ENCODE measurements around the gene GNG13.
A peak's percentile ranks its signal among the peaks of the same experiment; 100 is the strongest.
"Not testable (repeated sequence)": the region's sequence is repeated elsewhere in the genome, so short reads cannot be mapped to it uniquely, and the experiment has no call there.

The GNG13 gene

GRCh38 chr16:760065-760464 lies 40.5 kb downstream of the GNG13 start:
- DNase-seq = no peak

GRCh38 chr16:759110-759910 lies 41.2 kb downstream of the GNG13 start:
- no peak for DNase-seq

- no peak for DNase-seq
These were observed 44.1 kb downstream of the GNG13 start for GRCh38 chr16:756428-756827.

GRCh38 chr16:754656-755055 lies 45.9 kb downstream of the GNG13 start:
- DNase-seq = no peak

GRCh38 chr16:754121-754607 lies 46.4 kb downstream of the GNG13 start:
- not testable (repeated sequence) for DNase-seq

- peak; percentile 45 for DNase-seq
These were observed 48.6 kb downstream of the GNG13 start for GRCh38 chr16:752007-752312.

- DNase-seq = peak; percentile 45
These were observed 49.2 kb downstream of the GNG13 start for GRCh38 chr16:751152-752006.

- no peak for DNase-seq
These were observed 50.0 kb downstream of the GNG13 start for GRCh38 chr16:750485-750884.

- no peak for DNase-seq
These were observed 51.5 kb downstream of the GNG13 start for GRCh38 chr16:749010-749409.
